WTC11 (cell line): ENCODE measurements around the gene SEZ6L.

Experiments used
- CREB1 ChIP-seq: sonication (generic); formaldehyde crosslinking; IDR thresholded peaks from 2 replicates; pipeline ENCODE4 v1.8.0; 2023; ENCODE audit warnings: mild to moderate bottlenecking, missing genetic modification reagents
- ZNF138 ChIP-seq: sonication (generic); formaldehyde crosslinking; conservative IDR thresholded peaks from 2 replicates; pipeline ENCODE4 v1.8.1; 2022; ENCODE audit warnings: mild to moderate bottlenecking, moderate library complexity, missing genetic modification reagents
- ZNF416 ChIP-seq: fragments of 250-450 bp; sonication (Bioruptor Pico); IDR thresholded peaks from 2 replicates; pipeline ENCODE4 v1.9.0; 2021; ENCODE audit warnings: mild to moderate bottlenecking, inconsistent platforms
- TF ChIP-seq, protein P1 (sequence below): fragments of 200-600 bp; IDR thresholded peaks from 2 replicates; pipeline ENCODE4 v1.8.0; 2022; ENCODE audit warnings: antibody characterized with exemption

DNA sequence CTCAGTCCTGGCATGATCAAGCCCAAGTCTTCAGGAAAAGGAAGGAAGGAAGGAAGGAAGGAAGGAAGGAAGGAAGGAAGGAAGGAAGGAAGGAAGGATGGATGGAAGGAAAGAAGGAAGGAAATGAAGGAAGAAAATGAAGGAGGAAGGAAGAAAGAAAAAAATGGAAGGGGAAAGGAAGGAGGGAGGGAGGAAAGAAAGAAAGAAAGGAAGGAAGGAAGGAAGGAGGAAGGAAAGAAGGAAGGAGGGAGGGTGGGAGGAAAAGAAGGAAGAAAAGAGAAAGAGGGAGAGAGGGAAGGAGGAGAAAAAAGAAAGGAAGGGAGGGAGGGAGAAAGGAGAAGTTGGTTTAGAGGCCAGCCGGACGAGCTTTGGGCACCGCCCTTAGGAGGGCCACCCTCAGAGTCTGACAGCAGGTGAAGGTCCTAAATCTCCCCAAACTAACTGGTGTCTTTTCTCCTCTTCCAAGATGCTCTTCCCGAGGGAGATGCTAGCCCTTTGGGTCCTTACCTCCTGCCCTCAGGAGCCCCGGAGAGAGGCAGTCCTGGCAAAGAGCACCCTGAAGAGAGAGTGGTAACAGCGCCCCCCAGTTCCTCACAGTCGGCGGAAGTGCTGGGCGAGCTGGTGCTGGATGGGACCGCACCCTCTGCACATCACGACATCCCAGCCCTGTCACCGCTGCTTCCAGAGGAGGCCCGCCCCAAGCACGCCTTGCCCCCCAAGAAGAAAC lies 122.8 kb downstream of the SEZ6L start:
- TF ChIP-seq ZNF138 (CRISPR knock-in tag) (no peak), CREB1 (CRISPR knock-in tag) (no peak), ZNF416 (CRISPR knock-in tag) (no peak)
- TF ChIP-seq, protein P1, sequence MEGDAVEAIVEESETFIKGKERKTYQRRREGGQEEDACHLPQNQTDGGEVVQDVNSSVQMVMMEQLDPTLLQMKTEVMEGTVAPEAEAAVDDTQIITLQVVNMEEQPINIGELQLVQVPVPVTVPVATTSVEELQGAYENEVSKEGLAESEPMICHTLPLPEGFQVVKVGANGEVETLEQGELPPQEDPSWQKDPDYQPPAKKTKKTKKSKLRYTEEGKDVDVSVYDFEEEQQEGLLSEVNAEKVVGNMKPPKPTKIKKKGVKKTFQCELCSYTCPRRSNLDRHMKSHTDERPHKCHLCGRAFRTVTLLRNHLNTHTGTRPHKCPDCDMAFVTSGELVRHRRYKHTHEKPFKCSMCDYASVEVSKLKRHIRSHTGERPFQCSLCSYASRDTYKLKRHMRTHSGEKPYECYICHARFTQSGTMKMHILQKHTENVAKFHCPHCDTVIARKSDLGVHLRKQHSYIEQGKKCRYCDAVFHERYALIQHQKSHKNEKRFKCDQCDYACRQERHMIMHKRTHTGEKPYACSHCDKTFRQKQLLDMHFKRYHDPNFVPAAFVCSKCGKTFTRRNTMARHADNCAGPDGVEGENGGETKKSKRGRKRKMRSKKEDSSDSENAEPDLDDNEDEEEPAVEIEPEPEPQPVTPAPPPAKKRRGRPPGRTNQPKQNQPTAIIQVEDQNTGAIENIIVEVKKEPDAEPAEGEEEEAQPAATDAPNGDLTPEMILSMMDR = no peak
